Measurements from ENCODE around the gene CLIC3.

The CLIC3 gene

DNA sequence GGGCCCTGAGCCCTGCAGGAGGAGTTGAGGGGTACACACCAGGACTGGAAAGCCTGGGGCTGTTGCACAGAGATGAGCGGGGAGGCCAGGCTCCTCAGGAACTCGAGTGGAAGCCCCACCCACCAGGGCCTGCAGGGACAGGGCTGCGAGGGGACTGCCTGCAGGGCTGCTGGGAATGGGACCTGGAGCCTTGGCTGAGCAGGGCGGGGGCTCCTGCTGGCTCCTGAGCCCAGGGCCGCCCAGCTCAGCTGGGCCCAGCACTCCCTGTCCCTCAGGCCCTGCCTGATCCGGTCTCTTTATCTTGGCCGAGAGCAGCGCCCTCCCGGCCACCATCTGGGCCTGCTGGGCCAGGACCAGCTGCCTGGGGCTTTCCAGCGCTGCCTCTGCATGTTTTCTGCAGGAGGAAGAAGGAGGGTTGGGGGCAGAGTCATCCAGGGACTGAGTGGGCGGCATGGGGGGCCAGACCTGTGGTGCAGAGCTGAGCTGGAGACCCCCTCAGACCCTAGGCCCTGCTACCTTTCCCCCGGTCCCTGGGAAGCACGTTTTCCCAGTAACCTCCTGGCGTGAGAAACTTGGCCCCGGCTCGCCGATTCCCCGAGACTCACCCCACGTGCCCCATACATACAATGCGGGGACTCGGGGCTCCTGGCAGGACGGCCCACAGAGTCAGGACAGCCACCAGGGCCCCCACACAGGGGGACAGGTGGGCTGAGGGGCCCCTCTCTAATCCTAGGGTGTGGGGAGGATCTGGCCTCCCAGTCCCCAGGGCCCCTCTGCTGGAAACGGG, 34.9 kb downstream of the CLIC3 start:
- no peak overlapping the region for H3K9ac ChIP-seq
- TF ChIP-seq Cebpa-rat (IDR thresholded peaks at IDR 0.05): no peak
- H3K4me1 ChIP-seq: peaks cover 14 to 20% (median 17%) of the 10 kb centered on the region in 10 experiments
- no peaks in the 10 kb centered on the region for H4K20me1 ChIP-seq
- H3K36me3 ChIP-seq: no peaks in the 10 kb centered on the region
- H3K4me3 ChIP-seq: no peak overlapping the region
- H3K4me2 ChIP-seq: no peak overlapping the region
- 0 out of 22 replicates have a peak, but pooled peaks cover 0 to 4% (median 0%) of the 10 kb centered on the region in 11 experiments for H3K27me3 ChIP-seq
- no peak overlapping the region for H3K27ac ChIP-seq
- peaks cover 0 to 1% (median 0%) of the 10 kb centered on the region in 11 experiments; a peak in 1 of 22 replicates for H3K9me3 ChIP-seq (replicated peaks in 1 of 11)

DNA sequence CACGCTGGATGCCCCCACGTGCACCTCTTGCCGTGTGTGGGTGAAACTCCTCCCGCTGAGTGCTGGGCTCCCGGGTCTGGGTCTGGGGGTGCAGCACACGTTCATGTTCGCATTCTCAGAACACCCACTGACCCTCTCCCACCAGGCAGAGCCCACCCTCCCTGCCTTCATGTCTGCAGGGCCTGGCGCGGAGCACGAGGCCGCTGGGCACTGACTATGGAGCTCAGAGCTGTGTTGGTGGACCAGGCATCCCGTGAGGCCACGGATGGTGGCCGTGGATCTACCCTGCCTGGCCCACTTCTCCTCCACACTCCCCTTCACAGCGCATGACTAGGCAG, 35.5 kb downstream of the CLIC3 start:
- H3K27ac ChIP-seq: no peak overlapping the region
- H3K27me3 ChIP-seq: 0 out of 22 replicates have a peak, but pooled peaks cover 0 to 3% (median 0%) of the 10 kb centered on the region in 11 experiments
- H3K9ac ChIP-seq: no peak overlapping the region

DNA sequence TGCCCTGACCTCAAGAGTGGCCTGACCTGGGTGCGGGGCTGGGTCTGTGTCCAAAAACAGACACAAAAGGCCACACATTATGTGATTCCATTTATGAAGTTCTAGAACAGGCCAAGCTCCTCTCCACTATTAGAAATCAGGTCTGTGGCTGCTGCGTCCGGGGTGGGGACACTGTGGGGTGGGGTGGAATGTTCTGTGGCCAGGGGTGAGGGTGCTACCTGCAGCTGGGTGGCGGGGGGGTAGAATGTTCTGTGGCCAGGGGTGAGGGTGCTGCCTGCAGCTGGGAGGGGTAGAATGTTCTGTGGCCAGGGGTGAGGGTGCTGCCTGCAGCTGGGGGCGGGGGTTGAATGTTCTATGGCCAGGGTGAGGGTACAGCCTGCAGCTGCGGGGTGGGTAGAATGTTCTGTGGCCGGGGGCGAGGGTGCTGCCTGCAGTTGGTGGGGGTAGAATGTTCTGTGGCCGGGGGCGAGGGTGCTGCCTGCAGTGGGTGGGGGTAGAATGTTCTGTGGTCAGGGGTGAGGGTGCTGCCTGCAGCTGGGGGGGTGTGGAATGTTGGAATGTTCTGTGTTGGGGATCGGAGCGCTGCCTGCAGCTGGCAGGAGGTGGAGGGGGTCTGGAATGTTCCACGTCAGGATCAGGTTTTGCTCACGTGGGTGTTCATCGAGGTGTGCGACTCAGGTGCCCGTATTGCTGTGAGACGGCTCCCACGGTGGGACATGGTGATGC, 36.0 kb downstream of the CLIC3 start:
- no peak overlapping the region for H3K4me3 ChIP-seq
- peak overlapping the region in 5 of 11 experiments; percentile 10 to 55 (median 36); a peak in 6 of 22 replicates for H3K4me2 ChIP-seq
- no peaks in the 10 kb centered on the region for H4K20me1 ChIP-seq
- no peaks in the 10 kb centered on the region for H3K27me3 ChIP-seq
- peaks cover 5 to 11% (median 8%) of the 10 kb centered on the region in 10 experiments; a peak in 15 of 20 replicates for H3K4me1 ChIP-seq
- peak overlapping the region in 2 of 11 experiments; percentile 24 to 46; a peak in 2 of 22 replicates for H3K9ac ChIP-seq
- H3K36me3 ChIP-seq: no peaks in the 10 kb centered on the region
- peaks cover 0 to 4% (median 0%) of the 10 kb centered on the region in 11 experiments; a peak in 1 of 22 replicates for H3K9me3 ChIP-seq (replicated peaks in 1 of 11)
- TF ChIP-seq Cebpa-rat (IDR thresholded peaks at IDR 0.05): no peak
- no peak overlapping the region for H3K27ac ChIP-seq

More for the DNA sequence above, 35.5 kb downstream of the CLIC3 start:
- Histone ChIP-seq H4K20me1 (no peaks in the 10 kb centered on the region), H3K36me3 (no peaks in the 10 kb centered on the region), H3K9me3 (replicated peaks in 1 of 11) (peaks cover 0 to 4% (median 0%) of the 10 kb centered on the region in 11 experiments; a peak in 1 of 22 replicates), H3K4me3 (no peak overlapping the region), H3K4me1 (peaks cover 9 to 15% (median 11%) of the 10 kb centered on the region in 10 experiments; a peak in 19 of 20 replicates), H3K4me2 (no peak overlapping the region)
- no peak for TF ChIP-seq Cebpa-rat (IDR thresholded peaks at IDR 0.05)

DNA sequence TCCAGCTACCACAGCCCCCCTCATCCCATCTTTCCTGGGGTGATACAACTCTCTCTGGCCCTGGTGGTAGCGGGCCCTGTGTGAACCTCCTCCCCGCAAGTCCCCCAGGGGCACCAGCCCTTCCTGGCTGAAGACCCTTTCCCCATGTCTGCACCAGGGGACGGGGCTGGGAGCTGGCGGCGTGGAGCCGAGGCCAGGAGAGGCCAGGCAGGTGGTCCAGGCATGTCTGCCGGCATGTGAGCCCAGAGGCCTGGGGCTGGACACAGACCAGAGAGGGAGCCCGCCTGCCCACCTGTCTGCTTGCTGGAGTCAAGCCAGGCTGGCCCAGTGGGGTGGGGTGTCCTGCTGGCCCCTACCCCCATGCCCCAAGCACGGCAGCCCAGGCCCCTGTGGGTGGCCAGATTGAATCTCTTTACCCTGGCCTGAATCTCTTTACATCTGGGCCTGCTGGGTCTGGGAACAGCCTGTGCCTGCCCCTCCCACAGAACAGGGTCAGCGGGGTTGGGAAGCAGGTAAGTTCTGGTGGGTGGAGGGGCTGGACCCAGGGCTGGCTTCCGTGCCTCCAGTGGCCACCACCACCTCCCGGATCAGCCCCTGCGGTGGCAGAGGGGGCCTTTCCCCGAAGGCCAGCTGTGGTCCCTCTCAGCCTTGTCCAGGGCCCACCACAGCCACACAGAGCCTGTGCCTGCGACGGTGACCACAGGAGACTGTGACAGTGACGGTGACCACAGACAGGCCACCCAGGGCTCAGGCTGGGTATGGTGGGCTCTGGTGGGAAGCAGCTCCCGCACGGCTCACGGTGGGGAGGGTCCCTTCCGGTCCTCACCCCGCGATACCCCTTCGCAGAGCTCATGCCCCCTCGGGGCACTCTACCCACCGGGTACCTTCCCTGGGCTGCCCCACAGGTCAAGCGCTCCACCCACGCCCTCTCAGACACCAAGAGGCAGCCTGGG, 37.2 kb downstream of the CLIC3 start:
- H3K4me1 ChIP-seq: peaks cover 2 to 10% (median 6%) of the 10 kb centered on the region in 10 experiments; a peak in 13 of 20 replicates
- no peak for TF ChIP-seq Cebpa-rat (IDR thresholded peaks at IDR 0.05)
- no peak overlapping the region for H3K27ac ChIP-seq
- H3K4me3 ChIP-seq: no peak overlapping the region
- H3K9ac ChIP-seq: peak overlapping the region in 3 of 11 experiments; percentile 15 to 46 (median 24); a peak in 3 of 22 replicates
- H4K20me1 ChIP-seq: no peaks in the 10 kb centered on the region; a peak in 1 of 22 replicates
- H3K4me2 ChIP-seq: peak overlapping the region in 4 of 11 experiments; percentile 12 to 55 (median 40); a peak in 5 of 22 replicates
- H3K27me3 ChIP-seq: no peaks in the 10 kb centered on the region
- no peaks in the 10 kb centered on the region for H3K36me3 ChIP-seq
- H3K9me3 ChIP-seq (replicated peaks in 1 of 11): peaks cover 0 to 4% (median 0%) of the 10 kb centered on the region in 11 experiments; a peak in 1 of 22 replicates

DNA sequence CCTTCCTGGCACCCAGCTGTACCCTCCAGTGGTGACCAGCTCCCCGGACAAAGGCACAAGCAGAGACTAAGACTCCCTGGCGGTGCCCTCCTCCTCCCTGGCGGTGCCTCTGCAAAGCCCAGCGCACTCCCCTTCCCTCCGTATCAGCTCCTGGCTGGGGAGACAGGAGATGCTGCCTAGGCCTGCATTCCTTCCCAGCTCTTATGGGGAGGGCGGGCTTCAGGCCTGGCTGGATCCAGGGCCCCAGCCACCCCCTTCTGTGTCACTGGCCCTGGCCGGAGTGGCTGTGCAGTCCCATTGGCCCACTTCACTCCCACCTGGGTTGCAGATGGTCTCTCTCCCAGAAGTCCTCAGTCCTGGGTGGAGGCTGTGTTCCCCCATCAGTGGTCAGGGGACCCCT, 37.9 kb downstream of the CLIC3 start:
- no peak overlapping the region for H3K4me3 ChIP-seq
- H4K20me1 ChIP-seq: no peaks in the 10 kb centered on the region; a peak in 1 of 22 replicates
- H3K27me3 ChIP-seq: no peaks in the 10 kb centered on the region
- H3K9ac ChIP-seq: no peak overlapping the region
- H3K4me1 ChIP-seq: peaks cover 0 to 10% (median 5%) of the 10 kb centered on the region in 10 experiments; a peak in 8 of 20 replicates
- no peaks in the 10 kb centered on the region for H3K36me3 ChIP-seq
- peaks cover 0 to 4% (median 0%) of the 10 kb centered on the region in 11 experiments; a peak in 1 of 22 replicates for H3K9me3 ChIP-seq (replicated peaks in 1 of 11)
- no peak overlapping the region for H3K4me2 ChIP-seq
- no peak for TF ChIP-seq Cebpa-rat (IDR thresholded peaks at IDR 0.05)
- H3K27ac ChIP-seq: no peak overlapping the region

DNA sequence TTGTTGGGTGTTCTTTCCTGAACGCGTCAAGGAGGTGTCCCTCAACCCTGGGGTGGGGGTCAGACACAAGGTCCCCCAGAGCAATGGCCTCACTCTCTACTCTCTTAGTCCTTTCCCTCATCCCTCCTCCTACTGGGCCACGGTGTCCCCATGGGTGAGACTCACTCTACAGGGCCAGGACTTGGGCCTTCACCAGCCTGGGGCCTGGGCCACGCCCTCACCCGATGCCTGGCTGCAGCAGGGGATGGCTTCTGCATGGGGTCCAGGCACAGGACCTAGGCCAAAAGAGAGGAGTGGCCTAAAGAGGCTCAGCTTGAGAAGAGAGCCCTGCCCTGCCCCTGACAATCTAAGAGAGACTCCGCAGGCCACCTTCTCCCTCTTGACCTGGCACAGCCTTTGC, 38.5 kb downstream of the CLIC3 start:
- H3K9me3 ChIP-seq (replicated peaks in 1 of 11): peaks cover 0 to 4% (median 0%) of the 10 kb centered on the region in 11 experiments; a peak in 1 of 22 replicates
- no peaks in the 10 kb centered on the region; a peak in 1 of 22 replicates for H4K20me1 ChIP-seq
- H3K4me2 ChIP-seq: no peak overlapping the region
- H3K27me3 ChIP-seq: no peaks in the 10 kb centered on the region
- no peak overlapping the region for H3K27ac ChIP-seq
- H3K9ac ChIP-seq: no peak overlapping the region
- TF ChIP-seq Cebpa-rat (IDR thresholded peaks at IDR 0.05): no peak
- no peak overlapping the region for H3K4me3 ChIP-seq
- no peaks in the 10 kb centered on the region for H3K36me3 ChIP-seq
- peaks cover 0 to 10% (median 5%) of the 10 kb centered on the region in 10 experiments; a peak in 8 of 20 replicates for H3K4me1 ChIP-seq

DNA sequence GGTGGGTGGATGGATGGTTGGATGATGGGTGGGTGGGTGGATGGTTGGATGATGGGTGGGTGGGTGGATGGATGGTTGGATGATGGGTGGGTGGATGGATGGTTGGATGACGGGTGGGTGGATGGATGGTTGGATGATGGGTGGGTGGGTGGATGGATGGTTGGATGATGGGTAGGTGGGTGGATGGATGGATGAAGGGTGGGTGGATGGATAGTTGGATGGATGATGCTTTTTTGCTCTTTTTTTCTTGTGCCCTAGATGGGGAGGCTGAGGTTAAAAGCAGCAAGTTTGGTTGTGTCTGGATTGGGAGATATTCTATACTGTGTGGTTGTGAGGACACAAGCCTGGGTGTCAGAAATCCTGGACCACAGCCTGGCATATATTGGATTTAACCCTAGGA, 38.9 kb downstream of the CLIC3 start:
- H3K36me3 ChIP-seq: no peaks in the 10 kb centered on the region
- no peak for TF ChIP-seq Cebpa-rat (IDR thresholded peaks at IDR 0.05)

DNA sequence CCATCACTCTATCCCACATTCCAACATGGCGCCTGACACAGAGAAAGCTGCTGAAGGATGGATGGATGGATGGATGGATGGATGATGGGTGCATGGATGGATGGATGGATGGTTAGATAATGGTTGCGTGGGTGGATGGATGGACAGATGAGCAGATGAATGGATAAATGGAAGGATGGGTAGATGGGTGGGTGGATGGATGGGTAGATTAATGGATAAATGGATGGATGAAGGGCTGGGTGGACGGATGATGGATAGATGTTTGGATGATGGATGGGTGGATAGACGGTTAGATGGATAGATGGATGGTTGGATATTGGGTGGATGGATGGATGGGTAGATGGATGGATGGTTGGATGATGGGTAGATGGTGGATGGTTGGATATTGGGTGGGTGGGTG, 39.8 kb downstream of the CLIC3 start:
- Histone ChIP-seq H3K4me1 (peaks cover 0 to 10% (median 5%) of the 10 kb centered on the region in 10 experiments; a peak in 8 of 20 replicates), H3K27me3 (no peaks in the 10 kb centered on the region), H3K4me3 (no peak overlapping the region), H3K27ac (no peak overlapping the region), H3K9me3 (replicated peaks in 1 of 11) (peaks cover 0 to 4% (median 0%) of the 10 kb centered on the region in 11 experiments; a peak in 1 of 22 replicates), H3K36me3 (no peaks in the 10 kb centered on the region), H4K20me1 (no peaks in the 10 kb centered on the region; a peak in 1 of 22 replicates), H3K9ac (no peak overlapping the region), H3K4me2 (no peak overlapping the region)
- no peak for TF ChIP-seq Cebpa-rat (IDR thresholded peaks at IDR 0.05)

More for the DNA sequence above, 38.9 kb downstream of the CLIC3 start:
- Histone ChIP-seq H3K9me3 (replicated peaks in 1 of 11) (peaks cover 0 to 4% (median 0%) of the 10 kb centered on the region in 11 experiments; a peak in 1 of 22 replicates), H4K20me1 (no peaks in the 10 kb centered on the region; a peak in 1 of 22 replicates), H3K4me2 (no peak overlapping the region), H3K27ac (no peak overlapping the region), H3K4me1 (peaks cover 0 to 10% (median 5%) of the 10 kb centered on the region in 10 experiments; a peak in 8 of 20 replicates), H3K9ac (no peak overlapping the region), H3K27me3 (no peaks in the 10 kb centered on the region), H3K4me3 (no peak overlapping the region)

All from BLaER1 treated with 17β-estradiol and CSF1 and Interleukin-3, amounts not matched to agents 10 nM and 100 nM (cell line).